ENCODE data around the gene DNAJB9.

DNA sequence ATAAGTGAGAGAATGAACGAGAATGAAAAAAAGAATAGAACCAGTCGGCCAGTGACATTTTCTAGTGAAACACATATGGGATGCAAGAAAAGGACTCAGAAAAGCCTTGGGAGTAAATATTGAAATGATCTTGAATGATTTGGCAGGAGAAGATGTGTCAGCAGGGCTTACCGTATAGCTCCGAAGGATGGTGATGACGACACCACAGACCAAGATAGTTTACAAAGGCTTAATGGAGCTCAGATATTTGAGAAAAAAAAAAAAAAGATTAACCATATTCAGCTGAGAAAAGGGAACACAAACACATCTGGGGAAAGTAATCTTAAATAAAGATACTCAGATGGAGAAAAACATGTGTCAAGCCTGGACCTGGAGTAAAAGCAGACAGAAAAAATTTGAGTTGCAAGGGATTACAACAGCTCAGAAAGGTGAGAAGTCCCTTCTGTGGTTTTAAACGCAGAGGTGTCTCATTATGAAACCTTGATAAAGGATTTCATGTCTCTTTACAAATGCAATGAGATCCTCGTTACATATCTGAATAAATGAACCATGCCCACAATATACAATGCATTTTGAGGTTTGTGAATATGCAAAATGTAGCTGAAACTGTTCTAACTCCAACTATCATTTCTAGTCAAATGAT lies 36.0 kb downstream of the DNAJB9 start:
- TF ChIP-seq, protein P1, sequence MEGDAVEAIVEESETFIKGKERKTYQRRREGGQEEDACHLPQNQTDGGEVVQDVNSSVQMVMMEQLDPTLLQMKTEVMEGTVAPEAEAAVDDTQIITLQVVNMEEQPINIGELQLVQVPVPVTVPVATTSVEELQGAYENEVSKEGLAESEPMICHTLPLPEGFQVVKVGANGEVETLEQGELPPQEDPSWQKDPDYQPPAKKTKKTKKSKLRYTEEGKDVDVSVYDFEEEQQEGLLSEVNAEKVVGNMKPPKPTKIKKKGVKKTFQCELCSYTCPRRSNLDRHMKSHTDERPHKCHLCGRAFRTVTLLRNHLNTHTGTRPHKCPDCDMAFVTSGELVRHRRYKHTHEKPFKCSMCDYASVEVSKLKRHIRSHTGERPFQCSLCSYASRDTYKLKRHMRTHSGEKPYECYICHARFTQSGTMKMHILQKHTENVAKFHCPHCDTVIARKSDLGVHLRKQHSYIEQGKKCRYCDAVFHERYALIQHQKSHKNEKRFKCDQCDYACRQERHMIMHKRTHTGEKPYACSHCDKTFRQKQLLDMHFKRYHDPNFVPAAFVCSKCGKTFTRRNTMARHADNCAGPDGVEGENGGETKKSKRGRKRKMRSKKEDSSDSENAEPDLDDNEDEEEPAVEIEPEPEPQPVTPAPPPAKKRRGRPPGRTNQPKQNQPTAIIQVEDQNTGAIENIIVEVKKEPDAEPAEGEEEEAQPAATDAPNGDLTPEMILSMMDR (IDR thresholded peaks at IDR 0.05): no peak
- TF ChIP-seq POLR2A (IDR thresholded peaks at IDR 0.05): no peak
